Stimulated activated CD4-positive, alpha-beta T cell treated with anti-CD3 and anti-CD28 coated beads, Interleukin-15, amount 100 ng/mL, for 48 hours (primary cell): ENCODE results near the gene PUS7L.
"Not testable (repeated sequence)": the region's sequence is repeated elsewhere in the genome, so short reads cannot be mapped to it uniquely, and the experiment has no call there.

Experiments
- DNase-seq, 2 donors: peaks; one replicate each; pipeline ENCODE4 v3.0.0-alpha.2; 2020; ENCODE audit warnings: low read depth in 2 of 2

PUS7L gene

GRCh38 chr12:43750814-43751213 is 7.8 kb downstream of the PUS7L start:
- no peak for DNase-seq

DNA sequence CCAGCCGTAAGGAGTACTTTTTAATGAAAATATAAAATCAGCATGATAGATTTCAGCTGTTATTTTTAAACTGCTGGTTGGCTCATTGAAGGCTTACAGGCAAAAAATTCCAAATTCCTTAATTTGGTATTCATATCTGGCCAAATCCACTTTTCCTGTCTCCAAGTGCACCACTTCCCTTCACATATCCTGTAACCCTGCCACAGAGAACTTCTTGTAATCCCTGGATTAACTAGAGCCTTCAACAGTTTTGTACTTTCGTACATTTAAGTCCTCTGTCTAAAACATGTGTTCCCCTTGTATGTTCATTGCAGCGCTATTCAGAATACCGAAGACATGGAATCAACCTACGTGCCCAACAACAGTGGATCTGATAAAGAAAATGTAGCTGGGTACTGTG is 9.6 kb downstream of the PUS7L start:
- DNase-seq, result no peak

DNA sequence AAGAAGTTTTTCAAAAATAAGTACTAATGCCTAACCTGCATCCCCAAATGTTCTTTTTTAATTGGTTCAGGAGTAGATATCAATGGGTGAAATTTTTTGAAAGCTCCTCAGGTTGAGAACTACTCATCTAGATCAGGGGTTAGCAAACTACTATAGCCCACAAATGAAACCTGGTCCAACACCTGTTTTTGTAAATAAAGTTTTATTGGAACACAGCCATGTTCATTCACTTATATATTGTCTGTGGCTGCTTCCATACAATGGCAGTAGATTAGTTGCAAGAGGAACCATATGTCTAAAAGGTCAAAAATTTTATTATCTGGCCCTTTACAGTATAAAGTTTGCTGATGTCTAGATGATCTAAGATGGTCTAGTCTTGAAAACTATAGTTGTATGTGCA is 13.8 kb downstream of the PUS7L start:
- no peak for DNase-seq

- DNase-seq, result no peak
Measured at GRCh38 chr12:43742106-43742505, 16.5 kb downstream of the PUS7L start.

DNA sequence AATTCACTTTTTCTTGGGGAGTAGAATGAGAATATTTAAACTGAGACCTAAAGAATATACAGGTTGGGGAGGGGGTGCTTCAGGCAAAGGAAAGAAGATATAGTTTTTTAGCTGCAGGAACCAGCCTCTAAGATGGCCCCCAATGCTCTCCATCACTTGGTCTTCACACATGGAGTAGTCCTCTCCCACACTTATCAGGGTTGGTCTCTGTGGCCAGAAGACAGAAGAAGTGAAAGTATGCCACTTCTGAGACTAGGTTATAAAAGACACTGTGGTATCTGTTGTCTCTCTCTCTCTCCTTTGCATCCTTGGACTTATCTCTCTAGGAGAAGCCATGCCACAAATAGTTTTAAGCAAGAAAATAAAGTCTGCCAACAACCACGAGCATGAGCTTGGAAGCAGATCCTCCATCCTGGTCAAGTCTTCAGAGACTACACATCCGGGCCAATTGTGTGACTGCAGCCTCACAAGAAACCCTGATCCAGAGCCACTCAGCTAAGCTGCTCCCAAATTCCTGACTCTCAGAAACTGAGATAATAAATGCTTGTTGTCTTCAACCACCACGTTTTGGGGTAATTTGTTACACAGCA is 18.0 kb downstream of the PUS7L start:
- DNase-seq, result no peak

DNA sequence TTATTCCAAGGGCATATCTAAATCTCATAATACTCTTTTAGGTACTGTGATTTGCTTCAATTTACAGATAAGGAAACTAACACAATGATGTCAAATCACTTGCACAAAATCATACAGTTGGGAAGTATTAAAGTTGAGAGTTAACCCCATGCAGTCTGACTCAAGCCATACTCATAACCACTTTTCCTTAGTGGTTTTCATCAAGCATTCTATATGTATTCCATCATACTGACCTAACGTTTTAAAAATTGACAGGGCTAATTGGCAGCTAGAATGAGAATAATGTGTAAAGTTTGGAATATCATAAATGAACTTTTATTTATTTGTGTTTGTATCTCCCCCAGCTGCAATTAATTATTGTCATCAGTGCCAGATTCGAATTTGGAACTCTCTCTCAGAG is 20.9 kb downstream of the PUS7L start:
- no peak for DNase-seq

DNA sequence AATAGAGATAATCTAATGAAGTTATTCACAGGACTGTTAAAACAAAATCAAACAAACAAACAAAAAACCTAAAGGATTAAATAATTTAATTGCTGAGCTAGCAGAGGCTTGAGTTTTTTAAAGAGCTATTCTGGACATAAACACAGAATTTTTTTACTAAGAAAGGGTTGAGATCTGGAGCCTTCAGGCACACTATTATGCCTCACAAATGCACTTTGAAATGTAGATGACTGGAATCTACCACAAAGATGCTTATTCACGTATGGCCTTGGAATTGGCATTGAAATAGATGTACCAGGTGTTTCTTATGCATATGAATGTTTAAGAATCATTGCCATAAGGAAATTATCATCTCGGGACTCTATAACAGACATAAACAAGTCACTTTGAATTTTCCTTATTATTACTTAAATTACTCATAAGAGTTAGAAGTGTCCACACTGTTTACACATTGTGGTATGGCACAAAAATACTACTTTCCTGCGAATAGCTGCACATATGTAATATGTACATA is 21.6 kb downstream of the PUS7L start:
- no peak for DNase-seq

DNA sequence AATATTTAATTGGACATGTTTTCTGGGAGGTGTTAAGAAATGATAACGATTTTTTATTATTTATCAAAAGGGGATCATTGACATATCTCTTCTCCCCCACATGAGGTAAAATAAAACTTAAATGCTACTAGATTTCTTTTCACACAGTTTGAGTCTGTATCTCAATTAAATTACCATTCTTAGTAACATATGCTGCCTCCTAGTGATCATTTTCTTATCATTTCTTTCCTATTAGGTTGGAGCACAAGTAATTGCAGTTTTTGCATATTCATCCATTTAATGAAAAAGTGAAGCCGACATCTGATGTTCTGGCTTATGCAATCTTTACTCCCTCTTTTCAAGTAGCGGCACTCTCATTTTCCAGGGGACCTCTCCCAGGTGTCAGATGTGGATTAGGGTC is 24.9 kb downstream of the PUS7L start:
- no peak for DNase-seq

GRCh38 chr12:43730283-43730682 is 28.3 kb downstream of the PUS7L start:
- DNase-seq, result no peak

GRCh38 chr12:43728698-43729097 is 29.9 kb downstream of the PUS7L start:
- no peak for DNase-seq

DNA sequence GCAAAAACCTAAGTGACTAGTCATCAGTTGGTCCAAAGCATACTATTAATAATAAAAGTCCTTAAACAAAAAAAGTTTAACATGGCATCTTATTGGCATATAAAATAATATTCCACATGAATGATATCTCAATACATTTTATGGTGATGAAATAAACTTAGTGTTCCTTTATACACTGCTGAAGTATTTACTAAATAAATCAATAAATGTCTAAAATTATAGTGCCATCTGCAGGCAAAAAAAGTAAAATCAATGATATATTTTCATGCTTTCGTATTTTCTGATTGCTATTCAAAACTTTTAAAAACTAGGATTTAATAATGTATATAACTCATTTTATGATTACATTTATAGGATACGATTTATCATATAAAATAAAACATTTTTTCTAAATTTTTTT is 30.5 kb downstream of the PUS7L start:
- DNase-seq, result no peak

DNA sequence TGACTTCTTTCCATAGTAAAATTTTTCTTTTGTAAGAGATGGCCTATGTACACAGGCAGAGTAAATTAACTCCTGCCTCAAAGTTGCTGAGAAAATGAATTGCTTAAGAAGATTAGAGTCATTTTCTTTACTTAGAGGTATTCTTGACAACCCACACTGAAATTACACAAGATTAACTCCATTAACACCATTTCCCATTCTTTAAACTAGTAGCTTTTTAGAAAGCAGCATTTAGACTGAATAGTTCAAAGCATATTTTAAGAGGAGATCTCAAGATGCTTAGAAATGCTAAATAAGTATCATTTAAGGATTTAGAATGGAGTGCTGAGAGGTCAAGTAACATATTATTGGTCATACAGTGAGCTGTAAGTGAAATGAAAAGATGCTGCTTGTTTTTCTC is 35.5 kb downstream of the PUS7L start:
- no peak for DNase-seq

DNA sequence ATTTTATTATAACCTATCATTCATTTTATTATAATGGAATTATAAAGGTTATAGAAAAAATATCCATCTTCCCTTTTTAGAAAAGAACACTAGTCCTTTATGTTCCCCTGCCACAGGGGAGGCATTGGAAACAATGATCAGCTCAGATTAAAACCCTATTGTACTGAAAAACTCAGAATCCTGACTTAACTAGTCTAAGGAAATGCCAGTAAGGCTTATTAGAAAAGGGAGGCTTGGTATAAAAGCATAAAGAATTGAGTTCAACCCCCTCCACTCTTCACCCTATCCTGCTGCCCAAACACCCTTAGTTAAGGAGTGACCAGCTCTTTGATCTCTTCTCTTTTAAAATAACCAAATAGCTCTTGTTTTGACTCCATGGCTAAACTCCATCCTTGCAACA is 36.0 kb downstream of the PUS7L start:
- DNase-seq, result no peak

DNA sequence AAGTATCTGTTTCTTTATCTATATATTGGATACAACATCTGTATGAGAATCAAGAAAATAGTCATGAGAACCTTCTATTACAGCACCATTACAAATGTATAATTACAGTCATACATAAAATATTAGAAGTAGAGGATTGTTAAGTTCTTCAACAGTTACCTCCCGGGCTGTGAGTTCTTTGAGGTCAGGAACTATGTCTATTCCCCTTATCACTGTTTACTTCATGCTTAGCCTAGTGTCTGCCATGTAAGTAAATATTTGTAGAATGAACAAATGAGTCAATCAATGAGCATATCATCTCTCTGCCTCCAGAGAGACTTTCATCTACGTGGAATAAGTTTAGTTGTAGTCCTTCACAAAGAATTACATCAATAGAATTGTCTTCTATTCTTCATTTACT is 47.2 kb downstream of the PUS7L start:
- no peak for DNase-seq

GRCh38 chr12:43703772-43704171 is 54.8 kb downstream of the PUS7L start:
- not testable (repeated sequence) for DNase-seq

GRCh38 chr12:43701194-43701593 is 57.4 kb downstream of the PUS7L start:
- DNase-seq, result not testable (repeated sequence)

- DNase-seq, result no peak
Measured at GRCh38 chr12:43696154-43696553, 62.4 kb downstream of the PUS7L start.

- DNase-seq, result no peak
Measured at GRCh38 chr12:43694879-43695278, 63.7 kb downstream of the PUS7L start.

DNA sequence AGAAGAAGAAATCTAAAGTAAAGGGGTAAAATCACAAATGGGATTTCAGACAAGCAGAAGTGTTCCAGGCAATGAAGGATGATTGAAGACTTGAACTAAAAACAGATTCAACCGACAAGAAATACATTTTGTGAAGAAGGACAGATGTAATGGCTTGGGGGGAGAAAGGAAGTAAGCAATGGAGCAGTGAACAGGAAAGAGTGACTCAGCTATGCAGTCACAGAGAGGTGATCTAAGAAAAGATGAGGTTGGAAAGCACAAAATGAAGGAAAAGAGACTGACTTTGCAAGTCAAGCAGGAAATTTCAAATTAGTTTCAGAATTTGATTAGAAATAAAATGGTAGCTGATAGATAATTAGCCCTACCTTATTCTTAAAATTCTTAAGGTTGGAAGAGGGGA is 66.5 kb downstream of the PUS7L start:
- no peak for DNase-seq

- DNase-seq, result not testable (repeated sequence)
Measured at GRCh38 chr12:43685491-43685890, 73.1 kb downstream of the PUS7L start.

- DNase-seq, result peak in 1 of 2 donors; percentile 3
Measured at GRCh38 chr12:43676183-43676813, 82.3 kb downstream of the PUS7L start.

DNA sequence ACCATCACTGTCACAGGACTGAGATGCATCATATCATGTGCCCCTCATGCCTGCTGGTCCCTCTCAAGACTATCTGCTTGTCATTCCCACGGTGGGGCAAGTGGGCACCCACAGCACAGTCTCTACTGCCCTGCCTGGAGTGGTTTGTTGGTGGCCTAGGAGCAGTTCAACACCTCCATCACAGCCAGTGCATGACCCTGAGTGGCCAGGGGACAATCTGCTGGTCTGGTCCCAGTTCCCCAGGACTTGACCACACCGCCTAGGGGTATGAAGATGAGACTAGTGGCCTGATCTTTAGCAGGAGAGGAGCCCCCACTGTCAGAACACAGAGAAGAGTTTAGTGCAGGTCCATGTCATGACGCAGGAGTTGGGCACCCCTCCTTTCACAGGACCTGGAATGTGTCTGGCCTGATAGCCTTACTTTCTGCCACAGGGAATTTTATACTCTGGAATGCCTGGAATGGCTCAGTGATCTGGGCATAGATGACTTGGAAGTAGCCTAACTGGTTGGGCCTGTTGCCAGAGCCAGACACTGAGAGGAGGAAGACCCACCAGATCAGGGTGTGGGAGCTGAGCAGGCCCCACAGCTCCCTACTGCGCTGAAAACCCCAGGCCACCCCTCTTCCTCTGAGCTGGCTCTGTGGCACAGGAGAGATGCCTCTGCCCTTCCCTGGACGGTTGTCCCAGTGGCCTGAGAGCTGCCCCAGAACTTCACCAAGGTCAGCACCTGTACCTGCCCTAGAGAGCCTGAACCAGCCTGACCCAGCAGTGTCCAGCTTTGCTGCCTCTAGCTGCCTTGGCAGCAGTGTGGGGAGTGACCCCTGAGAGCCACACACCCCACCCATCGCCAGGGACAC is 83.3 kb downstream of the PUS7L start:
- DNase-seq, result no peak

GRCh38 chr12:43669373-43669772 is 89.2 kb downstream of the PUS7L start:
- no peak for DNase-seq
